Kidney (tissue), 14 donors: ENCODE measurements around the gene ADARB2. TPM values are rescaled to one million over a fixed set of nuclear protein-coding genes. Genes with fewer than 3 reads are reported as not detected.

Experiments used
- DNase-seq, 5 donors: peaks; one replicate each; pipeline ENCODE4 v3.0.0-alpha.2; 2013 to 2020
- FAIRE-seq: peaks from 2 replicates; lab custom pipeline; 2012; peaks lifted over from hg19 to GRCh38; lab: Jason Lieb, UNC
- H3K27ac ChIP-seq, 2 donors: one replicate each; pipeline ENCODE4 v1.7.0; 2013; ENCODE audit warnings: low read depth in 2 of 2, low read length in 2 of 2, inconsistent platforms in 1 of 2
- H3K27me3 ChIP-seq: one replicate; pipeline ENCODE4 v1.7.1; 2013; ENCODE audit warnings: low read length, inconsistent platforms; ENCODE audit not compliant: control insufficient read depth, insufficient read depth
- H3K36me3 ChIP-seq, 3 donors: one replicate each; pipeline versions ENCODE4 v1.7.0 to v1.7.1; 2013; ENCODE audit warnings: low read length in 3 of 3, control low read depth in 1 of 3, inconsistent platforms in 1 of 3; ENCODE audit not compliant: insufficient read depth in 3 of 3, control insufficient read depth in 2 of 3
- H3K4me1 ChIP-seq, 3 donors: one replicate each; pipeline versions ENCODE4 v1.7.0 to v1.7.1; 2013; ENCODE audit warnings: low read length in 3 of 3, inconsistent platforms in 1 of 3, low read depth in 1 of 3; ENCODE audit not compliant: control insufficient read depth in 2 of 3, insufficient read depth in 2 of 3
- H3K4me3 ChIP-seq, 3 donors: one replicate each; pipeline versions ENCODE4 v1.7.0 to v1.8.1; 2013; ENCODE audit warnings: low read length in 3 of 3, control low read depth in 1 of 3, inconsistent platforms in 1 of 3
- H3K9ac ChIP-seq, 3 donors: one replicate each; pipeline versions ENCODE4 v1.7.0 to v1.7.1; 2013; ENCODE audit warnings: low read length in 3 of 3, control low read depth in 1 of 3, inconsistent platforms in 1 of 3
- H3K9me3 ChIP-seq, 3 donors: one replicate each; pipeline versions ENCODE4 v1.7.0 to v1.7.1; 2013; ENCODE audit warnings: low read length in 3 of 3, control low read depth in 1 of 3, inconsistent platforms in 1 of 3; ENCODE audit not compliant: control insufficient read depth in 2 of 3, insufficient read depth in 1 of 3
- CTCF ChIP-seq: IDR thresholded peaks from 3 replicates; pipeline ENCODE4 v1.5.1; 2012; ENCODE audit warnings: mild to moderate bottlenecking, moderate library complexity, borderline replicate concordance; ENCODE audit not compliant: insufficient read depth; ENCODE audit errors: extremely low read depth
- intact Hi-C: fragments of 100-400 bp; cut with DNase I; formaldehyde crosslinking; loops from one replicate; pipeline ENCODE4 v1.11.1; 2022
- polyA plus RNA-seq: library from polyadenylated mRNA; stranded (reverse); fragments of 350-450 nt; fragmentation: Illumina TruSeq; extraction: RNeasy Lipid Tissue Mini Kit (QIAGEN cat#74804); gene quantifications from one replicate; pipeline ENCODE4 v1.2.3, GENCODE V29; 2014; ENCODE audit warnings: low read depth, low replicate concordance; ENCODE audit not compliant: insufficient read depth
- total RNA-seq: library from RNA; stranded (reverse); fragmentation: NEBNext Ultra II Directional; extraction: Animal tissue kit (Norgen Biotek cat#: 25700); gene quantifications from one replicate; pipeline ENCODE4 v1.2.1, GENCODE V29; 2021
- donor health status: control.
- donor health status: control.
- donor health status: control.
- donor health status: control.
- donor health status: control.
- donor health status: DM: yes; HTN: yes; CAD: no.
- donor health status: Normal renal cell carcinoma (clear cell type).

ADARB2 gene
- total and polyA plus RNA-seq, 2 donors from 2014 or later: 1.0 to 1.3 TPM

- FAIRE-seq (no peak), DNase-seq (peak in 2 of 5 donors; percentile 5 to 21)
- no peak overlapping the region for H3K9ac ChIP-seq
- no peaks in the 10 kb centered on the region for H3K9me3 ChIP-seq
- intact Hi-C loops: no loop called here
- H3K27ac ChIP-seq: no peak overlapping the region
- H3K4me1 ChIP-seq: no peaks in the 10 kb centered on the region
- H3K27me3 ChIP-seq: no peaks in the 10 kb centered on the region
- no peak overlapping the region for H3K4me3 ChIP-seq
- TF ChIP-seq CTCF: no peak
- no peaks in the 10 kb centered on the region for H3K36me3 ChIP-seq
Measured at GRCh38 chr10:1401071-1401965, 336.0 kb downstream of the ADARB2 start.

GRCh38 chr10:1400101-1401070 is 336.9 kb downstream of the ADARB2 start:
- FAIRE-seq: no peak
- TF ChIP-seq CTCF: no peak
- DNase-seq: peak in 3 of 5 donors; percentile 8 to 38 (median 18)
- no peak overlapping the region for H3K4me3 ChIP-seq
- H3K36me3 ChIP-seq: no peaks in the 10 kb centered on the region
- no peak overlapping the region for H3K9ac ChIP-seq
- intact Hi-C loops: no loop called here
- H3K9me3 ChIP-seq: no peaks in the 10 kb centered on the region
- no peaks in the 10 kb centered on the region for H3K4me1 ChIP-seq
- H3K27ac ChIP-seq: no peak overlapping the region
- no peaks in the 10 kb centered on the region for H3K27me3 ChIP-seq

- DNase-seq (peak in 1 of 5 donors; percentile 18), FAIRE-seq (no peak)
- Histone ChIP-seq H3K4me1 (no peaks in the 10 kb centered on the region), H3K27me3 (no peaks in the 10 kb centered on the region), H3K4me3 (no peak overlapping the region), H3K27ac (no peak overlapping the region), H3K36me3 (no peaks in the 10 kb centered on the region), H3K9ac (no peak overlapping the region), H3K9me3 (no peaks in the 10 kb centered on the region)
- TF ChIP-seq CTCF: no peak
- intact Hi-C loops: no loop called here
Measured at GRCh38 chr10:1399431-1400100, 337.8 kb downstream of the ADARB2 start.
